ENCODE data around the gene ITGA7.

Gene ITGA7

DNA sequence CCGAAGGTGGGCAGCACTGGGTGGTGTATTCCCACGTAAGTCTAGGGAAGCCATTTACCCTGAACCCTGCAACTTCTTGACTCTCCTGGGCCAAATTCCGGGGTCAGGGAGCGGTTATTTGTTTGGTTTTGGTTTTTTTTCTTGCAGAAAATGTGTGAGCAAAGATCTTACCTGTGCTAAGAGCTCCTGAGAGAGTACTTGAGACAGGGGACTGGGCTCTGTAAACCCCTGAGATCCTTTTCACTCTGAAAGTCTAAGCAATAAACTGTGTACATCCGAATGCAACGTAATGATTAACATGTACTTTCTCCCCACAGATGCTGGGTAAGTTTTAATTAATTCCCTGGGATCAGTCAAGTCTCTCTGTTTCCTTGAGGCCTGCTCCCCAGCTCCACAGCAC is 49.5 kb downstream of the ITGA7 start:
- Histone ChIP-seq H3F3A (ENCODE audit: control insufficient read depth, insufficient read depth) (no peaks in the 10 kb centered on the region), H3K4me1 (ENCODE audit: control insufficient read depth, low read length) (no peaks in the 10 kb centered on the region), H3K36me3 (ENCODE audit: control insufficient read depth, low read length) (no peaks in the 10 kb centered on the region), H3K79me2 (ENCODE audit: control insufficient read depth, low read length) (no peaks in the 10 kb centered on the region), H3K27me3 (ENCODE audit: control insufficient read depth, low read length) (peaks cover 9% of the 10 kb centered on the region; the same call in 1 of the 2 replicates), H3K9me2 (replicated peaks; ENCODE audit: control insufficient read depth, low read length) (no peaks in the 10 kb centered on the region), H3K27ac (ENCODE audit: low read depth, low read length) (no peak overlapping the region), H4K20me1 (ENCODE audit: control insufficient read depth, insufficient read depth, low read depth, low read length) (no peaks in the 10 kb centered on the region), H3K4me2 (ENCODE audit: low read length) (no peak overlapping the region), H3K4me3 (ENCODE audit: low read length) (no peak overlapping the region), H3K9me3 (ENCODE audit: control insufficient read depth, insufficient read depth, low read length) (no peaks in the 10 kb centered on the region)
- TF ChIP-seq, protein P1, sequence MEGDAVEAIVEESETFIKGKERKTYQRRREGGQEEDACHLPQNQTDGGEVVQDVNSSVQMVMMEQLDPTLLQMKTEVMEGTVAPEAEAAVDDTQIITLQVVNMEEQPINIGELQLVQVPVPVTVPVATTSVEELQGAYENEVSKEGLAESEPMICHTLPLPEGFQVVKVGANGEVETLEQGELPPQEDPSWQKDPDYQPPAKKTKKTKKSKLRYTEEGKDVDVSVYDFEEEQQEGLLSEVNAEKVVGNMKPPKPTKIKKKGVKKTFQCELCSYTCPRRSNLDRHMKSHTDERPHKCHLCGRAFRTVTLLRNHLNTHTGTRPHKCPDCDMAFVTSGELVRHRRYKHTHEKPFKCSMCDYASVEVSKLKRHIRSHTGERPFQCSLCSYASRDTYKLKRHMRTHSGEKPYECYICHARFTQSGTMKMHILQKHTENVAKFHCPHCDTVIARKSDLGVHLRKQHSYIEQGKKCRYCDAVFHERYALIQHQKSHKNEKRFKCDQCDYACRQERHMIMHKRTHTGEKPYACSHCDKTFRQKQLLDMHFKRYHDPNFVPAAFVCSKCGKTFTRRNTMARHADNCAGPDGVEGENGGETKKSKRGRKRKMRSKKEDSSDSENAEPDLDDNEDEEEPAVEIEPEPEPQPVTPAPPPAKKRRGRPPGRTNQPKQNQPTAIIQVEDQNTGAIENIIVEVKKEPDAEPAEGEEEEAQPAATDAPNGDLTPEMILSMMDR (IDR thresholded peaks at IDR 0.05; ENCODE audit: low read depth, low read length, poor library complexity, severe bottlenecking), result no peak
- TF ChIP-seq EZH2phosphoT487 (IDR thresholded peaks at IDR 0.05; ENCODE audit: borderline replicate concordance, low read length), result no peak

DNA sequence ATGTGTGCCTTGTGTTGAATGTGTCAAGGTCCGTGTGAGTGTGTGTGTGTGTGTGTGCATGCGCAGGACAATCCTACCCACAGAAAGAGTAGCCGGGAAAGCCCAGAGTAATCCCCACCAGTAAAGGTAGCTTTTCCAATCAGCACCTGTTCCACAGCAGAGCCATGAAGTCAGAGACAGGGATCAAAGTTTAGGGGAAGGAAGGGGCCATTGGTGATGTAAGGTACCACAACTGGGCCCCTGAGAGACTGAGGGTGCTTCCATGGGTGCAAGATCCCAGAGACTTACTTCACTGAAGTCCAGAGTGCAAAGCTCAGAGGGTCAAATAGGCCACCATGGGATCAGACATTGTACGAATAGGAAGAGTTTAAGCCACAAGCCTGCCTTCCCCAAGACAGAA is 50.5 kb downstream of the ITGA7 start:
- no peak overlapping the region for H3K4me3 ChIP-seq (ENCODE audit: low read length)
- TF ChIP-seq EZH2phosphoT487 (IDR thresholded peaks at IDR 0.05; ENCODE audit: borderline replicate concordance, low read length), result no peak
- TF ChIP-seq, protein P1 (IDR thresholded peaks at IDR 0.05; ENCODE audit: low read depth, low read length, poor library complexity, severe bottlenecking), result no peak
- H3K4me1 ChIP-seq (ENCODE audit: control insufficient read depth, low read length), result no peaks in the 10 kb centered on the region
- H3K9me2 ChIP-seq (replicated peaks; ENCODE audit: control insufficient read depth, low read length), result no peaks in the 10 kb centered on the region
- no peaks in the 10 kb centered on the region for H4K20me1 ChIP-seq (ENCODE audit: control insufficient read depth, insufficient read depth, low read depth, low read length)
- no peak overlapping the region for H3K4me2 ChIP-seq (ENCODE audit: low read length)
- H3K79me2 ChIP-seq (ENCODE audit: control insufficient read depth, low read length), result no peaks in the 10 kb centered on the region
- no peaks in the 10 kb centered on the region for H3K36me3 ChIP-seq (ENCODE audit: control insufficient read depth, low read length)
- H3K9me3 ChIP-seq (ENCODE audit: control insufficient read depth, insufficient read depth, low read length), result no peaks in the 10 kb centered on the region; the same call in 1 of the 2 replicates
- H3K27ac ChIP-seq (ENCODE audit: low read depth, low read length), result no peak overlapping the region
- H3K27me3 ChIP-seq (ENCODE audit: control insufficient read depth, low read length), result peaks cover 5% of the 10 kb centered on the region; the same call in 1 of the 2 replicates
- no peaks in the 10 kb centered on the region for H3F3A ChIP-seq (ENCODE audit: control insufficient read depth, insufficient read depth)

DNA sequence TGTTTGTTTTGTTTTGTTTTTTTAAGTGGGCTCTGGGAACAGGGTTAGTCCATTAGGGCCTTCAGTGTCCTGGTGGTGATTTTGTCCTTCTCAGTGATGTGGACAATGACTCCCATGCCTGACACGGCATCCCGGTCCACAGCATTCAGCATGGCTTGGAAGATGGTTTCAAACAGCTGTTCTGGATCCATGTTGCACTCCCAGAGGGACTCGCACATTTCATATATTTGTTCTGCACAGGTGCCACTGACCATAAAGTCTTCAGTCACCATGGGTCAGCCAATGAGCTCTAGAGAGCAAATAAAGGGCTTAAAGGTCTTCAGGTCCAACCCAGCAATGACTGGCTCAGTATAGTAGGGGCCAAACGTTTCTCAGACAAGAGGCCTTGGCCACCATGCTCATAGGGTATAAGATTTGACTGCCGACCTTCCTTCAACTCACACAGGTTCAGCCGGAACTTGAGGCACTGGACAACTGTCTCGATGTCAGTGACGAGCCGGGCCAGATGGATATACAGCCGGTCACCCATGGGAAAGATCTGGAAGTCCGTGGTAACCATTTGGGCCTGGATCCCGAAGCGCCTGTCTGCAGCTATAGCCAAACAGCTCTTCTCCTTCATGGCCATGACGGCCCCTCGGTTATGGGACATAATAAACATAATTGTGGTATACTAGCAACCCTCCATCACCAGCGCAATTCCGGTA is 53.0 kb downstream of the ITGA7 start:
- Histone ChIP-seq H3K36me3 (ENCODE audit: control insufficient read depth, low read length) (no peaks in the 10 kb centered on the region), H3K4me3 (ENCODE audit: low read length) (no peak overlapping the region), H3K9me3 (ENCODE audit: control insufficient read depth, insufficient read depth, low read length) (peaks cover 9% of the 10 kb centered on the region), H3K79me2 (ENCODE audit: control insufficient read depth, low read length) (no peaks in the 10 kb centered on the region), H3K4me1 (ENCODE audit: control insufficient read depth, low read length) (peaks cover 5% of the 10 kb centered on the region; the same call in 1 of the 2 replicates), H3F3A (ENCODE audit: control insufficient read depth, insufficient read depth) (no peaks in the 10 kb centered on the region), H4K20me1 (ENCODE audit: control insufficient read depth, insufficient read depth, low read depth, low read length) (no peaks in the 10 kb centered on the region), H3K27ac (ENCODE audit: low read depth, low read length) (no peak overlapping the region), H3K4me2 (ENCODE audit: low read length) (no peak overlapping the region), H3K27me3 (ENCODE audit: control insufficient read depth, low read length) (0 out of 2 replicates have a peak, but pooled peaks cover 2% of the 10 kb centered on the region), H3K9me2 (replicated peaks; ENCODE audit: control insufficient read depth, low read length) (no peaks in the 10 kb centered on the region)
- no peak for TF ChIP-seq EZH2phosphoT487 (IDR thresholded peaks at IDR 0.05; ENCODE audit: borderline replicate concordance, low read length)
- TF ChIP-seq, protein P1 (IDR thresholded peaks at IDR 0.05; ENCODE audit: low read depth, low read length, poor library complexity, severe bottlenecking), result no peak
